ENCODE results near the gene ING1.

Gene ING1

GRCh38 chr13:110712849-110713641, 455 bp upstream of the ING1 start:
- TF ChIP-seq CTCF (IDR thresholded peaks at IDR 0.05; ENCODE audit: low read depth, low read length, missing control alignments) = no peak
- Histone ChIP-seq H3K4me3 (ENCODE audit: low read depth, low read length) (peak overlapping the region; percentile 90), H3K27ac (peak overlapping the region; percentile 94), H3K27me3 (replicated peaks) (no peaks in the 10 kb centered on the region), H3K36me3 (replicated peaks) (no peaks in the 10 kb centered on the region)
- DNase-seq = peak; percentile 100
- in situ Hi-C loops (cut with HindIII; ENCODE audit: low pct_ligation_motif_present, low sequenced_read_pairs) = no loop called here

GRCh38 chr13:110713981-110714796, 689 bp downstream of the ING1 start:
- Histone ChIP-seq H3K4me3 (ENCODE audit: low read depth, low read length) (peak overlapping the region; percentile 85), H3K36me3 (replicated peaks) (no peaks in the 10 kb centered on the region), H3K27me3 (replicated peaks) (no peaks in the 10 kb centered on the region), H3K27ac (peak overlapping the region; percentile 53)
- TF ChIP-seq CTCF (IDR thresholded peaks at IDR 0.05; ENCODE audit: low read depth, low read length, missing control alignments) = peak; percentile 15
- in situ Hi-C loops (cut with HindIII; ENCODE audit: low pct_ligation_motif_present, low sequenced_read_pairs) = no loop called here
- peak; percentile 40 for DNase-seq

- Histone ChIP-seq H3K27me3 (replicated peaks) (no peaks in the 10 kb centered on the region), H3K4me3 (ENCODE audit: low read depth, low read length) (peak overlapping the region; percentile 85), H3K27ac (peak overlapping the region; percentile 53), H3K36me3 (replicated peaks) (no peaks in the 10 kb centered on the region)
- TF ChIP-seq CTCF (IDR thresholded peaks at IDR 0.05; ENCODE audit: low read depth, low read length, missing control alignments) = peak; percentile 22
- in situ Hi-C loops (cut with HindIII; ENCODE audit: low pct_ligation_motif_present, low sequenced_read_pairs) = no loop called here
- peak; percentile 18 for DNase-seq
Measured at GRCh38 chr13:110714797-110715394, 1.4 kb downstream of the ING1 start.

- DNase-seq = peak; percentile 100
- peak overlapping the region; percentile 88 for H3K4me3 ChIP-seq (ENCODE audit: low read depth, low read length)
- H3K27me3 ChIP-seq (replicated peaks) = no peaks in the 10 kb centered on the region
- H3K27ac ChIP-seq = peak overlapping the region; percentile 44
- no peaks in the 10 kb centered on the region for H3K36me3 ChIP-seq (replicated peaks)
- in situ Hi-C loops (cut with HindIII; ENCODE audit: low pct_ligation_motif_present, low sequenced_read_pairs) = no loop called here
- peak; percentile 4 for TF ChIP-seq CTCF (IDR thresholded peaks at IDR 0.05; ENCODE audit: low read depth, low read length, missing control alignments)
Measured at GRCh38 chr13:110715395-110716246, 2.1 kb downstream of the ING1 start.

- DNase-seq = peak; percentile 6
Measured at GRCh38 chr13:110716247-110716515, 2.7 kb downstream of the ING1 start.

More at GRCh38 chr13:110716247-110716515, 2.7 kb downstream of the ING1 start:
- no peak for TF ChIP-seq CTCF (IDR thresholded peaks at IDR 0.05; ENCODE audit: low read depth, low read length, missing control alignments)
- in situ Hi-C loops (cut with HindIII; ENCODE audit: low pct_ligation_motif_present, low sequenced_read_pairs) = no loop called here
- no peaks in the 10 kb centered on the region for H3K36me3 ChIP-seq (replicated peaks)
- H3K27me3 ChIP-seq (replicated peaks) = no peaks in the 10 kb centered on the region
- peak overlapping the region; percentile 44 for H3K27ac ChIP-seq
- H3K4me3 ChIP-seq (ENCODE audit: low read depth, low read length) = peak overlapping the region; percentile 88

Measured in brain microvascular endothelial cell (primary cell).